Measurements from ENCODE around the gene CYB5R4. TPM values are rescaled to one million over a fixed set of nuclear protein-coding genes. Genes with fewer than 3 reads are reported as not detected.

Gene CYB5R4
- total and polyA plus RNA-seq, 10 of the 15 experiments (the other 5 are each of a cell fraction or from before 2014, with no cell fraction given), result 13.4 to 61.1 (median 27.5) TPM

GRCh38 chr6:83890520-83890919, 31.0 kb downstream of the CYB5R4 start:
- ChIA-PET SMC1A (ENCODE audit: uncharacterized antibody, unreplicated experiment) (interaction anchor here (1.5 kb wide), 1 partner anchor 332 kb away, joined by 4 read pairs; no protein-coding TSS in a partner anchor), POLR2A (no interaction called here), RAD21 (ENCODE audit: unreplicated experiment) (no interaction called here), CTCF (no interaction called here)
- H3K9ac ChIP-seq (ENCODE audit: control insufficient read depth, insufficient read depth, low read length), result no peak overlapping the region
- H2AFZ ChIP-seq (ENCODE audit: control insufficient read depth, low read depth, low read length), result no peak overlapping the region
- intact Hi-C loops (cut with micrococcal nuclease; ENCODE audit: unreplicated experiment) (no loop called here), in situ Hi-C loops (cut with MboI) (loop anchor here (5.0 kb wide), 1 partner anchor 332 kb away; no protein-coding TSS in a partner anchor)
- H3K27ac ChIP-seq (ENCODE audit: control insufficient read depth, insufficient read depth), result no peak overlapping the region
- no peaks in the 10 kb centered on the region for H3K4me1 ChIP-seq (ENCODE audit: control insufficient read depth, insufficient read depth, low read length)
- no peak for FAIRE-seq
- no peak for ATAC-seq
- peaks cover 0 to 6% of the 10 kb centered on the region in 2 experiments; a peak in 1 of 4 replicates for H3K36me3 ChIP-seq (ENCODE audit: control insufficient read depth in 2 of 2, insufficient read depth in 2 of 2, low read length in 1 of 2)
- no peak overlapping the region for H3K4me3 ChIP-seq
- WGBS (ENCODE audit: insufficient coverage, insufficient replicate concordance, low lambda C conversion rate, missing lambda C conversion rate), result 87% methylated on average over 4 of the region's 4 CpGs
- peaks cover 2% of the 10 kb centered on the region; the same call in 1 of the 3 replicates for H3K9me3 ChIP-seq (replicated peaks; ENCODE audit: control insufficient read depth, insufficient read depth, low read length)
- TF ChIP-seq YBX1 (IDR thresholded peaks at IDR 0.05), result no peak
- H3K79me2 ChIP-seq (ENCODE audit: control insufficient read depth, insufficient read depth, low read length), result no peaks in the 10 kb centered on the region; the same call in none of the 2 replicates
- H4K20me1 ChIP-seq (ENCODE audit: control insufficient read depth, insufficient read depth), result no peaks in the 10 kb centered on the region
- no peaks in the 10 kb centered on the region for H3K27me3 ChIP-seq (replicated peaks in 1 of 2; ENCODE audit: control insufficient read depth in 2 of 2, insufficient read depth in 2 of 2, low read length in 1 of 2)
- no TSS peak for BruUV-seq (replicated peaks)
- DNase-seq (ENCODE audit: low read depth, low spot score), result no peak
- no peak overlapping the region for H3K4me2 ChIP-seq (ENCODE audit: control insufficient read depth, insufficient read depth)

GRCh38 chr6:83891586-83891985, 32.1 kb downstream of the CYB5R4 start:
- Histone ChIP-seq H3K9ac (ENCODE audit: control insufficient read depth, insufficient read depth, low read length) (no peak overlapping the region), H3K27me3 (replicated peaks in 1 of 2; ENCODE audit: control insufficient read depth in 2 of 2, insufficient read depth in 2 of 2, low read length in 1 of 2) (no peaks in the 10 kb centered on the region), H2AFZ (ENCODE audit: control insufficient read depth, low read depth, low read length) (no peak overlapping the region), H4K20me1 (ENCODE audit: control insufficient read depth, insufficient read depth) (no peaks in the 10 kb centered on the region), H3K9me3 (replicated peaks; ENCODE audit: control insufficient read depth, insufficient read depth, low read length) (peaks cover 2% of the 10 kb centered on the region; the same call in 1 of the 3 replicates), H3K79me2 (ENCODE audit: control insufficient read depth, insufficient read depth, low read length) (no peaks in the 10 kb centered on the region; the same call in 1 of the 2 replicates), H3K4me3 (no peak overlapping the region), H3K4me1 (ENCODE audit: control insufficient read depth, insufficient read depth, low read length) (no peaks in the 10 kb centered on the region), H3K36me3 (ENCODE audit: control insufficient read depth in 2 of 2, insufficient read depth in 2 of 2, low read length in 1 of 2) (peaks cover 0 to 6% of the 10 kb centered on the region in 2 experiments; a peak in 1 of 4 replicates), H3K4me2 (ENCODE audit: control insufficient read depth, insufficient read depth) (no peak overlapping the region), H3K27ac (ENCODE audit: control insufficient read depth, insufficient read depth) (no peak overlapping the region)
- DNase-seq (ENCODE audit: low read depth, low spot score), result no peak
- in situ Hi-C loops (cut with MboI), result loop anchor here (5.0 kb wide), 1 partner anchor 331 kb away; no protein-coding TSS in a partner anchor
- TF ChIP-seq ZBTB11 (CRISPR knock-in tag; IDR thresholded peaks at IDR 0.05) (no peak), IKZF2 (IDR thresholded peaks at IDR 0.05) (no peak), POLR2AphosphoS5 (IDR thresholded peaks at IDR 0.05; ENCODE audit: low read length) (no peak)
- TF ChIP-seq, protein P1, sequence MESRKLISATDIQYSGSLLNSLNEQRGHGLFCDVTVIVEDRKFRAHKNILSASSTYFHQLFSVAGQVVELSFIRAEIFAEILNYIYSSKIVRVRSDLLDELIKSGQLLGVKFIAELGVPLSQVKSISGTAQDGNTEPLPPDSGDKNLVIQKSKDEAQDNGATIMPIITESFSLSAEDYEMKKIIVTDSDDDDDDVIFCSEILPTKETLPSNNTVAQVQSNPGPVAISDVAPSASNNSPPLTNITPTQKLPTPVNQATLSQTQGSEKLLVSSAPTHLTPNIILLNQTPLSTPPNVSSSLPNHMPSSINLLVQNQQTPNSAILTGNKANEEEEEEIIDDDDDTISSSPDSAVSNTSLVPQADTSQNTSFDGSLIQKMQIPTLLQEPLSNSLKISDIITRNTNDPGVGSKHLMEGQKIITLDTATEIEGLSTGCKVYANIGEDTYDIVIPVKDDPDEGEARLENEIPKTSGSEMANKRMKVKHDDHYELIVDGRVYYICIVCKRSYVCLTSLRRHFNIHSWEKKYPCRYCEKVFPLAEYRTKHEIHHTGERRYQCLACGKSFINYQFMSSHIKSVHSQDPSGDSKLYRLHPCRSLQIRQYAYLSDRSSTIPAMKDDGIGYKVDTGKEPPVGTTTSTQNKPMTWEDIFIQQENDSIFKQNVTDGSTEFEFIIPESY (IDR thresholded peaks at IDR 0.05), result no peak
- no TSS peak for BruUV-seq (replicated peaks)
- intact Hi-C loops (cut with micrococcal nuclease; ENCODE audit: unreplicated experiment), result no loop called here
- ChIA-PET RAD21 (ENCODE audit: unreplicated experiment) (no interaction called here), SMC1A (ENCODE audit: uncharacterized antibody, unreplicated experiment) (no interaction called here), POLR2A (no interaction called here), CTCF (no interaction called here)
- ATAC-seq, result no peak
- FAIRE-seq, result no peak
- 97% methylated on average over 4 of the region's 4 CpGs for WGBS (ENCODE audit: insufficient coverage, insufficient replicate concordance, low lambda C conversion rate, missing lambda C conversion rate)

Data from GM12878 (cell line).